ENCODE results near the gene USF3. TPM values are rescaled to one million over a fixed set of nuclear protein-coding genes. Genes with fewer than 3 reads are reported as not detected.
A peak's percentile ranks its signal among the peaks of the same experiment; 100 is the strongest.

Gene USF3
- total and polyA plus RNA-seq, 2 of the 13 experiments (the other 11 are each of a cell fraction or from before 2014, with no cell fraction given), result 6.3 to 15.2 TPM

GRCh38 chr3:113696658-113697499, 437 bp upstream of the USF3 start (continued):
- TF ChIP-seq, protein P1, sequence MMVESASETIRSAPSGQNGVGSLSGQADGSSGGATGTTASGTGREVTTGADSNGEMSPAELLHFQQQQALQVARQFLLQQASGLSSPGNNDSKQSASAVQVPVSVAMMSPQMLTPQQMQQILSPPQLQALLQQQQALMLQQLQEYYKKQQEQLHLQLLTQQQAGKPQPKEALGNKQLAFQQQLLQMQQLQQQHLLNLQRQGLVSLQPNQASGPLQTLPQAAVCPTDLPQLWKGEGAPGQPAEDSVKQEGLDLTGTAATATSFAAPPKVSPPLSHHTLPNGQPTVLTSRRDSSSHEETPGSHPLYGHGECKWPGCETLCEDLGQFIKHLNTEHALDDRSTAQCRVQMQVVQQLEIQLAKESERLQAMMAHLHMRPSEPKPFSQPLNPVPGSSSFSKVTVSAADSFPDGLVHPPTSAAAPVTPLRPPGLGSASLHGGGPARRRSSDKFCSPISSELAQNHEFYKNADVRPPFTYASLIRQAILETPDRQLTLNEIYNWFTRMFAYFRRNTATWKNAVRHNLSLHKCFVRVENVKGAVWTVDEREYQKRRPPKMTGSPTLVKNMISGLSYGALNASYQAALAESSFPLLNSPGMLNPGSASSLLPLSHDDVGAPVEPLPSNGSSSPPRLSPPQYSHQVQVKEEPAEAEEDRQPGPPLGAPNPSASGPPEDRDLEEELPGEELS (CRISPR knock-in tag; IDR thresholded peaks at IDR 0.05), result no peak
- peak; percentile 39; the same call in 1 of the 2 replicates for TF ChIP-seq HNF1B (CRISPR knock-in tag; IDR thresholded peaks at IDR 0.05)
- TF ChIP-seq ZNF772 (CRISPR knock-in tag; IDR thresholded peaks at IDR 0.05), result no peak
- TF ChIP-seq ZNF782 (CRISPR knock-in tag; IDR thresholded peaks at IDR 0.05; ENCODE audit: borderline replicate concordance), result no peak
- peak; percentile 95 for TF ChIP-seq SP2 (CRISPR knock-in tag; IDR thresholded peaks at IDR 0.05)
- TF ChIP-seq FOXK2 (IDR thresholded peaks at IDR 0.05), result peak; percentile 40; the same call in 1 of the 2 replicates
- TF ChIP-seq ZSCAN9 (CRISPR knock-in tag; IDR thresholded peaks at IDR 0.05; ENCODE audit: borderline replicate concordance), result peak; percentile 16; the same call in 1 of the 2 replicates
- TF ChIP-seq ZNF460 (CRISPR knock-in tag; IDR thresholded peaks at IDR 0.05; ENCODE audit: borderline replicate concordance), result no peak
- TF ChIP-seq, protein P2, sequence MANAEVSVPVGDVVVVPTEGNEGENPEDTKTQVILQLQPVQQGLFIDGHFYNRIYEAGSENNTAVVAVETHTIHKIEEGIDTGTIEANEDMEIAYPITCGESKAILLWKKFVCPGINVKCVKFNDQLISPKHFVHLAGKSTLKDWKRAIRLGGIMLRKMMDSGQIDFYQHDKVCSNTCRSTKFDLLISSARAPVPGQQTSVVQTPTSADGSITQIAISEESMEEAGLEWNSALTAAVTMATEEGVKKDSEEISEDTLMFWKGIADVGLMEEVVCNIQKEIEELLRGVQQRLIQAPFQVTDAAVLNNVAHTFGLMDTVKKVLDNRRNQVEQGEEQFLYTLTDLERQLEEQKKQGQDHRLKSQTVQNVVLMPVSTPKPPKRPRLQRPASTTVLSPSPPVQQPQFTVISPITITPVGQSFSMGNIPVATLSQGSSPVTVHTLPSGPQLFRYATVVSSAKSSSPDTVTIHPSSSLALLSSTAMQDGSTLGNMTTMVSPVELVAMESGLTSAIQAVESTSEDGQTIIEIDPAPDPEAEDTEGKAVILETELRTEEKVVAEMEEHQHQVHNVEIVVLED (CRISPR knock-in tag; IDR thresholded peaks at IDR 0.05; ENCODE audit: borderline replicate concordance), result no peak; the same call in 1 of the 2 replicates
- no peak for TF ChIP-seq ZNF605 (CRISPR knock-in tag; IDR thresholded peaks at IDR 0.05)
- no peak for TF ChIP-seq MED13 (CRISPR knock-in tag; IDR thresholded peaks at IDR 0.05)
- TF ChIP-seq CBFB (CRISPR knock-in tag; IDR thresholded peaks at IDR 0.05), result 0 out of 2 replicates have a peak, but pooled peaks have one; percentile 12
- TF ChIP-seq RNF2 (conservative IDR thresholded peaks at IDR 0.05; ENCODE audit: low read depth), result no peak
- TF ChIP-seq, protein P3, sequence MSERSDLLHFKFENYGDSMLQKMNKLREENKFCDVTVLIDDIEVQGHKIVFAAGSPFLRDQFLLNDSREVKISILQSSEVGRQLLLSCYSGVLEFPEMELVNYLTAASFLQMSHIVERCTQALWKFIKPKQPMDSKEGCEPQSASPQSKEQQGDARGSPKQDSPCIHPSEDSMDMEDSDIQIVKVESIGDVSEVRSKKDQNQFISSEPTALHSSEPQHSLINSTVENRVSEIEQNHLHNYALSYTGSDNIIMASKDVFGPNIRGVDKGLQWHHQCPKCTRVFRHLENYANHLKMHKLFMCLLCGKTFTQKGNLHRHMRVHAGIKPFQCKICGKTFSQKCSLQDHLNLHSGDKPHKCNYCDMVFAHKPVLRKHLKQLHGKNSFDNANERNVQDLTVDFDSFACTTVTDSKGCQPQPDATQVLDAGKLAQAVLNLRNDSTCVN (CRISPR knock-in tag; IDR thresholded peaks at IDR 0.05; ENCODE audit: borderline replicate concordance), result no peak; the same call in 1 of the 2 replicates
- TF ChIP-seq HOXA3 (CRISPR knock-in tag; IDR thresholded peaks at IDR 0.05), result 0 out of 2 replicates have a peak, but pooled peaks have one; percentile 37
- no peak for TF ChIP-seq TMF1 (CRISPR knock-in tag; IDR thresholded peaks at IDR 0.05; ENCODE audit: low read depth)
- no peak for TF ChIP-seq WIZ (CRISPR knock-in tag; IDR thresholded peaks at IDR 0.05)
- no peak for TF ChIP-seq SKI (IDR thresholded peaks at IDR 0.05; ENCODE audit: partially characterized antibody)
- no peak for TF ChIP-seq ARNT (IDR thresholded peaks at IDR 0.05)
- no peak for TF ChIP-seq ZUFSP (CRISPR knock-in tag; IDR thresholded peaks at IDR 0.05; ENCODE audit: borderline replicate concordance)
